GM23338 (cell line): ENCODE measurements around the gene HSPB8. TPM values are rescaled to one million over a fixed set of nuclear protein-coding genes. Genes with fewer than 3 reads are reported as not detected.

Experiments
- ATAC-seq: fragments of 200-7000 bp; cut with Tn5 transposase; 3 replicates; pipeline ENCODE4 v1.9.1; 2020
- DNase-seq: peaks from one replicate; pipeline ENCODE4 v3.0.0-alpha.2; 2015; ENCODE audit warnings: low spot score
- H2AFZ ChIP-seq: fragments of 200-600 bp; sonication (generic); 2 replicates; pipeline ENCODE4 v1.8.0; 2016; ENCODE audit warnings: antibody characterized with exemption, mild to moderate bottlenecking, moderate library complexity
- H3F3A ChIP-seq: fragments of 200-600 bp; sonication (generic); replicated peaks from 2 replicates; pipeline ENCODE4 v1.8.0; 2017; ENCODE audit warnings: antibody characterized with exemption, mixed run types, low read depth
- H3K27ac ChIP-seq: fragments of 200-600 bp; sonication (generic); 2 replicates; pipeline ENCODE4 v1.6.1; 2016; ENCODE audit warnings: low read depth
- H3K27me3 ChIP-seq: fragments of 200-600 bp; sonication (generic); 2 replicates; pipeline ENCODE4 v1.8.0; 2016; ENCODE audit warnings: mild to moderate bottlenecking, mixed run types, moderate library complexity; ENCODE audit not compliant: insufficient read depth
- H3K36me3 ChIP-seq: fragments of 200-600 bp; sonication (generic); 2 replicates; pipeline ENCODE4 v1.8.0; 2016; ENCODE audit warnings: mild to moderate bottlenecking; ENCODE audit not compliant: insufficient read depth
- H3K4me1 ChIP-seq: fragments of 200-600 bp; sonication (generic); 2 replicates; pipeline ENCODE4 v1.8.0; 2016; ENCODE audit warnings: mild to moderate bottlenecking, moderate library complexity; ENCODE audit not compliant: insufficient read depth
- H3K4me2 ChIP-seq: fragments of 200-600 bp; sonication (generic); 2 replicates; pipeline ENCODE4 v1.7.1; 2017; ENCODE audit warnings: mixed run types
- H3K4me3 ChIP-seq: fragments of 200-600 bp; sonication (generic); 2 replicates; pipeline ENCODE4 v1.6.1; 2016; ENCODE audit warnings: mixed run types
- H3K79me2 ChIP-seq: fragments of 200-600 bp; sonication (generic); replicated peaks from 2 replicates; pipeline ENCODE4 v1.8.0; 2017; ENCODE audit warnings: mild to moderate bottlenecking; ENCODE audit not compliant: insufficient read depth
- H3K9me2 ChIP-seq: fragments of 200-600 bp; sonication (generic); 2 replicates; pipeline ENCODE4 v1.8.0; 2017; ENCODE audit not compliant: insufficient read depth
- H4K20me1 ChIP-seq: fragments of 200-600 bp; sonication (generic); replicated peaks from 2 replicates; pipeline ENCODE4 v1.8.0; 2017; ENCODE audit warnings: mild to moderate bottlenecking; ENCODE audit not compliant: insufficient read depth
- H3K27ac Mint-ChIP-seq: 2 replicates; pipeline ENCODE4 v1.8.0; 2020; ENCODE audit warnings: inconsistent platforms, mild to moderate bottlenecking, moderate library complexity, mixed read lengths
- H3K27me3 Mint-ChIP-seq: 3 replicates; pipeline ENCODE4 v1.8.0; 2022; ENCODE audit warnings: low read depth, mild to moderate bottlenecking, moderate library complexity, mixed read lengths, inconsistent platforms; ENCODE audit not compliant: insufficient read depth, poor library complexity
- H3K36me3 Mint-ChIP-seq: 3 replicates; pipeline ENCODE4 v1.8.0; 2021; ENCODE audit warnings: low read depth, mild to moderate bottlenecking, inconsistent platforms, moderate library complexity, mixed read lengths
- H3K4me1 Mint-ChIP-seq: 3 replicates; pipeline ENCODE4 v1.8.0; 2020; ENCODE audit warnings: mild to moderate bottlenecking, inconsistent platforms, mixed read lengths
- H3K4me3 Mint-ChIP-seq: 3 replicates; pipeline ENCODE4 v1.8.0; 2021; ENCODE audit warnings: moderate library complexity, mild to moderate bottlenecking, inconsistent platforms, mixed read lengths
- H3K9me3 Mint-ChIP-seq: 3 replicates; pipeline ENCODE4 v1.8.0; 2020; ENCODE audit warnings: moderate library complexity, mild to moderate bottlenecking, inconsistent platforms, mixed read lengths
- ETS1 ChIP-seq: IDR thresholded peaks from 2 replicates; pipeline ENCODE4 v1.6.1; 2016; ENCODE audit warnings: antibody characterized with exemption
- EZH2 ChIP-seq: fragments of 200-600 bp; sonication (generic); IDR thresholded peaks from one replicate; pipeline ENCODE4 v1.8.0; 2017; ENCODE audit warnings: antibody characterized with exemption, mild to moderate bottlenecking, low read depth; ENCODE audit not compliant: unreplicated experiment
- EZH2phosphoT487 ChIP-seq: fragments of 200-600 bp; sonication (generic); IDR thresholded peaks from one replicate; pipeline ENCODE4 v1.8.1; 2018; ENCODE audit warnings: antibody characterized with exemption; ENCODE audit not compliant: unreplicated experiment
- JUNB ChIP-seq: IDR thresholded peaks from one replicate; pipeline ENCODE4 v1.6.1; 2016; ENCODE audit warnings: antibody characterized with exemption; ENCODE audit not compliant: unreplicated experiment
- POLR2AphosphoS5 ChIP-seq: IDR thresholded peaks from 2 replicates; pipeline ENCODE4 v1.6.1; 2016; ENCODE audit warnings: antibody characterized with exemption, low read depth
- REST ChIP-seq: IDR thresholded peaks from one replicate; pipeline ENCODE4 v1.6.1; 2018; ENCODE audit warnings: antibody characterized with exemption; ENCODE audit not compliant: unreplicated experiment
- STAT1 ChIP-seq: IDR thresholded peaks from one replicate; pipeline ENCODE4 v1.6.1; 2016; ENCODE audit warnings: antibody characterized with exemption; ENCODE audit not compliant: unreplicated experiment
- ZNF331 ChIP-seq: fragments of 250-450 bp; sonication (Bioruptor Pico); IDR thresholded peaks from 2 replicates; pipeline ENCODE4 v1.5.0; 2020; ENCODE audit warnings: low read depth, mild to moderate bottlenecking, moderate library complexity
- ZNF462 ChIP-seq: fragments of 250-450 bp; sonication (Bioruptor Pico); IDR thresholded peaks from 2 replicates; pipeline ENCODE4 v1.5.0; 2020; ENCODE audit warnings: mild to moderate bottlenecking, moderate library complexity
- polyA plus RNA-seq: library from polyadenylated mRNA; unstranded; fragments of >200 nt; fragmentation: Nextera tagmentation; extraction: Ambion mirVana; gene quantifications from 2 replicates; pipeline ENCODE4 v1.2.1, GENCODE V29; 2016
- total RNA-seq: library from RNA; depleted of rRNA; stranded (reverse); fragments of >200 nt; shearing (Covaris generic); gene quantifications from 2 replicates; pipeline ENCODE4 v1.2.3, GENCODE V29; 2014
- TF ChIP-seq, protein P1 (sequence below), 2 experiments: fragments of 200-600 bp in 1 of 2; sonication (generic) in 1 of 2; conservative IDR thresholded peaks; 2 replicates each; pipeline versions ENCODE4 v1.5.1 to v1.6.1; 2016 to 2017; ENCODE audit warnings: antibody characterized with exemption in 2 of 2, low read depth in 2 of 2, mild to moderate bottlenecking in 2 of 2, moderate library complexity in 1 of 2

Gene HSPB8
- total and polyA plus RNA-seq, 2 experiments from 2014 or later: 3.5 to 4.8 TPM

- Histone ChIP-seq H3K79me2 (no peaks in the 10 kb centered on the region), H3F3A (no peaks in the 10 kb centered on the region), H3K36me3 (no peaks in the 10 kb centered on the region), H3K4me3 (no peak overlapping the region), H3K27me3 (no peaks in the 10 kb centered on the region), H3K27ac (no peak overlapping the region), H2AFZ (no peak overlapping the region), H3K9me2 (no peaks in the 10 kb centered on the region), H3K4me2 (no peak overlapping the region), H4K20me1 (no peaks in the 10 kb centered on the region), H3K4me1 (peaks cover 8% of the 10 kb centered on the region)
- Mint-ChIP-seq H3K27me3 (no peaks in the 10 kb centered on the region), H3K36me3 (no peaks in the 10 kb centered on the region), H3K9me3 (no peaks in the 10 kb centered on the region; the same call in 2 of the 3 replicates), H3K4me1 (peaks cover 15% of the 10 kb centered on the region), H3K27ac (no peak overlapping the region), H3K4me3 (no peak overlapping the region)
- ATAC-seq: no peak
- DNase-seq: no peak
- no peak for TF ChIP-seq EZH2phosphoT487
- TF ChIP-seq POLR2AphosphoS5: no peak
- TF ChIP-seq JUNB: no peak
- TF ChIP-seq ZNF462: no peak
- TF ChIP-seq ETS1: no peak
- no peak for TF ChIP-seq EZH2
- TF ChIP-seq, protein P1, sequence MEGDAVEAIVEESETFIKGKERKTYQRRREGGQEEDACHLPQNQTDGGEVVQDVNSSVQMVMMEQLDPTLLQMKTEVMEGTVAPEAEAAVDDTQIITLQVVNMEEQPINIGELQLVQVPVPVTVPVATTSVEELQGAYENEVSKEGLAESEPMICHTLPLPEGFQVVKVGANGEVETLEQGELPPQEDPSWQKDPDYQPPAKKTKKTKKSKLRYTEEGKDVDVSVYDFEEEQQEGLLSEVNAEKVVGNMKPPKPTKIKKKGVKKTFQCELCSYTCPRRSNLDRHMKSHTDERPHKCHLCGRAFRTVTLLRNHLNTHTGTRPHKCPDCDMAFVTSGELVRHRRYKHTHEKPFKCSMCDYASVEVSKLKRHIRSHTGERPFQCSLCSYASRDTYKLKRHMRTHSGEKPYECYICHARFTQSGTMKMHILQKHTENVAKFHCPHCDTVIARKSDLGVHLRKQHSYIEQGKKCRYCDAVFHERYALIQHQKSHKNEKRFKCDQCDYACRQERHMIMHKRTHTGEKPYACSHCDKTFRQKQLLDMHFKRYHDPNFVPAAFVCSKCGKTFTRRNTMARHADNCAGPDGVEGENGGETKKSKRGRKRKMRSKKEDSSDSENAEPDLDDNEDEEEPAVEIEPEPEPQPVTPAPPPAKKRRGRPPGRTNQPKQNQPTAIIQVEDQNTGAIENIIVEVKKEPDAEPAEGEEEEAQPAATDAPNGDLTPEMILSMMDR (conservative IDR thresholded peaks at IDR 0.05; ENCODE audit: low read depth in 2 of 2): no peak
- no peak for TF ChIP-seq STAT1
- no peak for TF ChIP-seq ZNF331
- TF ChIP-seq REST: no peak
Measured at GRCh38 chr12:119168721-119169120, 10.0 kb upstream of the HSPB8 start.
